HCT116 (cell line): ENCODE data around the gene MEIG1. TPM values are rescaled to one million over a fixed set of nuclear protein-coding genes. Genes with fewer than 3 reads are reported as not detected.

Experiments used
- ATAC-seq: fragments of 200-7000 bp; cut with Tn5 transposase; 2 replicates; pipeline ENCODE4 v1.9.1; 2020; ENCODE audit warnings: mild to moderate bottlenecking, moderate library complexity
- BruUV-seq: library from RNA; stranded (reverse); fragments of 400-500 nt; replicated peaks from 2 replicates; lab custom pipeline; 2021; lab: Mats Ljungman, UMichigan
- CTCF ChIA-PET: fragments of 300-600 bp; sonication (Branson Sonifier 250); formaldehyde crosslinking; loops from one replicate; lab custom pipeline; 2021; ENCODE audit warnings: antibody characterized with exemption; lab: Charles Lee
- POLR2A ChIA-PET: fragments of 300-600, 350-600 bp; sonication (Branson Sonifier 250); formaldehyde crosslinking; loops from one replicate; lab custom pipeline; 2021; ENCODE audit warnings: antibody characterized with exemption; lab: Charles Lee
- RAD21 ChIA-PET, 2 experiments: fragments of 300-600 bp; sonication (Branson Sonifier 250); formaldehyde crosslinking; loops; one replicate each; lab custom pipeline; 2023; ENCODE audit warnings: low total read pairs in 2 of 2; ENCODE audit not compliant: uncharacterized antibody in 2 of 2, unreplicated experiment in 2 of 2, low non-redundant PET in 1 of 2; lab: Charles Lee
- DNase-seq: peaks from one replicate; pipeline ENCODE4 v3.0.0-alpha.2; 2010; ENCODE audit warnings: low read depth, low spot score
- H2AFZ ChIP-seq: fragments of 200-600 bp; shearing (Covaris generic), sonication (generic); 2 replicates; pipeline ENCODE4 v1.6.1; 2017; ENCODE audit warnings: low read depth, mixed run types, mixed read lengths, antibody characterized with exemption, low read length; ENCODE audit not compliant: poor library complexity, severe bottlenecking
- H3K27ac ChIP-seq: 2 replicates; pipeline ENCODE4 v1.5.1; 2012; ENCODE audit warnings: low read depth, low read length
- H3K27me3 ChIP-seq: fragments of 200-600 bp; sonication (generic); 2 replicates; pipeline ENCODE4 v1.6.1; 2016; ENCODE audit warnings: mixed run types, low read length, mixed read lengths; ENCODE audit not compliant: insufficient read depth
- H3K36me3 ChIP-seq, 2 experiments: fragments of 200-500 bp in 1 of 2; fragments of 200-600 bp in 1 of 2; sonication (Bioruptor generic) in 1 of 2; sonication (generic) in 1 of 2; 2 replicates each; pipeline versions ENCODE4 v1.5.1 to v1.6.1; 2014 to 2016; ENCODE audit warnings: low read length in 2 of 2, inconsistent platforms in 1 of 2, mixed read lengths in 1 of 2, mixed run types in 1 of 2; ENCODE audit not compliant: insufficient read depth in 2 of 2, control insufficient read depth in 1 of 2
- H3K4me1 ChIP-seq, 2 experiments: fragments of 200-600 bp in 1 of 2; sonication (generic) in 1 of 2; 2 replicates each; pipeline versions ENCODE4 v1.5.1 to v1.6.1; 2012 to 2017; ENCODE audit warnings: low read length in 2 of 2, inconsistent platforms in 1 of 2, mild to moderate bottlenecking in 1 of 2, mixed read lengths in 1 of 2, mixed run types in 1 of 2, moderate library complexity in 1 of 2; ENCODE audit not compliant: insufficient read depth in 2 of 2, control insufficient read depth in 1 of 2
- H3K4me2 ChIP-seq: fragments of 200-600 bp; sonication (generic); 2 replicates; pipeline ENCODE4 v1.6.1; 2017; ENCODE audit warnings: mixed run types, low read length, mixed read lengths
- H3K4me3 ChIP-seq, 2 experiments: fragments of 200-600 bp in 1 of 2; sonication (generic) in 1 of 2; replicated peaks in 1 of 2; 2 replicates each; pipeline ENCODE4 v1.5.1; 2011 to 2016; ENCODE audit warnings: low read length in 2 of 2, control low read depth in 1 of 2, low read depth in 1 of 2, mild to moderate bottlenecking in 1 of 2, mixed read lengths in 1 of 2, mixed run types in 1 of 2
- H3K79me2 ChIP-seq: fragments of 200-600 bp; sonication (generic); 2 replicates; pipeline ENCODE4 v1.6.1; 2017; ENCODE audit warnings: mild to moderate bottlenecking, mixed run types, low read length, moderate library complexity, mixed read lengths; ENCODE audit not compliant: insufficient read depth
- H3K9ac ChIP-seq: fragments of 200-600 bp; sonication (generic); 2 replicates; pipeline ENCODE4 v1.6.1; 2016; ENCODE audit warnings: low read length, mixed read lengths
- H3K9me2 ChIP-seq: fragments of 200-600 bp; sonication (generic), shearing (Covaris generic); 2 replicates; pipeline ENCODE4 v1.6.1; 2017; ENCODE audit warnings: mixed run types, mild to moderate bottlenecking, moderate library complexity; ENCODE audit not compliant: insufficient read depth
- H3K9me3 ChIP-seq, 2 experiments: fragments of 200-500 bp in 1 of 2; fragments of 200-600 bp in 1 of 2; sonication (Bioruptor generic) in 1 of 2; sonication (generic) in 1 of 2; 2 replicates each; pipeline ENCODE4 v1.6.1; 2014 to 2017; ENCODE audit warnings: low read length in 2 of 2, mixed read lengths in 2 of 2, inconsistent platforms in 1 of 2, low read depth in 1 of 2, mild to moderate bottlenecking in 1 of 2, mixed run types in 1 of 2, moderate library complexity in 1 of 2; ENCODE audit not compliant: control insufficient read depth in 1 of 2, insufficient read depth in 1 of 2
- H4K20me1 ChIP-seq: fragments of 200-600 bp; sonication (generic), shearing (Covaris generic); 2 replicates; pipeline ENCODE4 v1.6.1; 2017; ENCODE audit warnings: mixed run types, mild to moderate bottlenecking, moderate library complexity; ENCODE audit not compliant: insufficient read depth
- CBX3 ChIP-seq: IDR thresholded peaks from 2 replicates; pipeline ENCODE4 v1.6.1; 2012; ENCODE audit warnings: low read depth
- CEBPB ChIP-seq: IDR thresholded peaks from 2 replicates; pipeline ENCODE4 v1.6.1; 2012; ENCODE audit warnings: low read depth
- EGR1 ChIP-seq: IDR thresholded peaks from 2 replicates; pipeline ENCODE4 v1.6.1; 2012; ENCODE audit warnings: low read depth
- ELF1 ChIP-seq: IDR thresholded peaks from 2 replicates; pipeline ENCODE4 v1.6.1; 2012; ENCODE audit warnings: low read depth, borderline replicate concordance
- EZH2phosphoT487 ChIP-seq: fragments of 200-600 bp; IDR thresholded peaks from 2 replicates; pipeline ENCODE4 v1.6.1; 2018; ENCODE audit warnings: antibody characterized with exemption, borderline replicate concordance
- FOSL1 ChIP-seq: IDR thresholded peaks from 2 replicates; pipeline ENCODE4 v1.6.1; 2012; ENCODE audit warnings: low read depth
- JUND ChIP-seq: IDR thresholded peaks from 2 replicates; pipeline ENCODE4 v1.6.1; 2012
- POLR2A ChIP-seq: IDR thresholded peaks from 2 replicates; pipeline ENCODE4 v1.7.0; 2011; ENCODE audit warnings: borderline replicate concordance; ENCODE audit not compliant: insufficient read depth, insufficient read length; ENCODE audit errors: extremely low read depth
- POLR2AphosphoS5 ChIP-seq: IDR thresholded peaks from 2 replicates; pipeline ENCODE4 v1.6.1; 2011; ENCODE audit warnings: mild to moderate bottlenecking, low read depth, low read length, moderate library complexity
- TCF7L2 ChIP-seq: IDR thresholded peaks from 2 replicates; pipeline ENCODE4 v1.7.0; 2011; ENCODE audit warnings: borderline replicate concordance, inconsistent platforms; ENCODE audit not compliant: insufficient read depth, insufficient read length; ENCODE audit errors: extremely low read depth
- YY1 ChIP-seq: IDR thresholded peaks from 2 replicates; pipeline ENCODE4 v1.6.1; 2011; ENCODE audit warnings: low read length, low read depth, moderate library complexity, mild to moderate bottlenecking; ENCODE audit not compliant: insufficient replicate concordance; ENCODE audit errors: extremely low read depth
- ZFX ChIP-seq: fragments of 450-650 bp; IDR thresholded peaks from 2 replicates; pipeline ENCODE4 v1.6.1; 2017
- ZNF274 ChIP-seq: fragments of 200-500 bp; sonication (Bioruptor generic); IDR thresholded peaks from 2 replicates; pipeline ENCODE4 v1.6.1; 2014; ENCODE audit warnings: mild to moderate bottlenecking, low read depth, low read length, inconsistent platforms
- intact Hi-C: fragments of 100-400 bp; cut with micrococcal nuclease; formaldehyde crosslinking; loops from 2 replicates; pipeline ENCODE4 v1.10.0; 2022
- total RNA-seq: library from RNA; stranded (reverse); gene quantifications from one replicate; pipeline ENCODE4 v1.2.1, GENCODE V29; 2021; ENCODE audit not compliant: unreplicated experiment
- TF ChIP-seq, protein P1 (sequence below): IDR thresholded peaks from 2 replicates; pipeline ENCODE4 v1.6.1; 2012; ENCODE audit warnings: low read depth
- TF ChIP-seq, protein P2 (sequence below): IDR thresholded peaks from 2 replicates; pipeline ENCODE4 v1.6.1; 2012

MEIG1 gene
- total RNA-seq, 1 experiment from 2014 or later = 1.4 TPM

DNA sequence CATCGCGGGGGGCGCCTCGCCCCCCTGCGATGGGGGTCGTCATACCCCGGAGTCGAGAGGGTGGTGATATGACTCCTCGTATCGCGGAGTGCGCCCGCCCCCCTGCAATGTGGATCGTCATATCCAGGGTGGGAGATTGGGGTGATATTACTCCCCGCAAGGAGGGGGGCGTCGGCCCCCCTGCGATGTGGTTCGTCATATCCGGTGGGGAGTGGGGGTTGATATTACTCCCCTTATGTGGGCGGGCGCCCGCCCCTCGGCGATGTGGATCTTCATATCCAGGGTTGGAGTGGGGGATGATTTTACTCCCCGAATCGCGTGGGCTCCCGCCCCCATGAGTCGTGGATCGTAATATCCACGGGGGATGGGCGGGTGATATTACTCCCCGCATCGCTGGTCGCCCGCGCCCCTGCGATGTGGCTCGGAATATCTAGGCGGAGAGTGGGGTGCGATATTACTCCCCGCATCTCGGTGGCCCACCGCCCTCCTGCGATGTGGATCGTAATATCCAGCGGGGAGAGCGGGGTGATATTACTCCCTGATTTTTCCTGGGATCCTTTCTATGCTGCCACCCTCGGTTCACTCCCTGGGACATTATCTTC is 36.9 kb downstream of the MEIG1 start:
- ATAC-seq (no peak), DNase-seq (no peak)
- intact Hi-C loops = no loop called here
- H2AFZ ChIP-seq = no peak overlapping the region
- H3K79me2 ChIP-seq = no peaks in the 10 kb centered on the region
- no peaks in the 10 kb centered on the region for H3K36me3 ChIP-seq
- TF ChIP-seq FOSL1 (no peak), ZNF274 (no peak), CEBPB (no peak), POLR2AphosphoS5 (no peak), POLR2A (no peak), ELF1 (no peak), EZH2phosphoT487 (no peak), JUND (no peak), YY1 (no peak), TCF7L2 (no peak), ZFX (no peak), CBX3 (no peak), EGR1 (no peak)
- TF ChIP-seq, protein P1, sequence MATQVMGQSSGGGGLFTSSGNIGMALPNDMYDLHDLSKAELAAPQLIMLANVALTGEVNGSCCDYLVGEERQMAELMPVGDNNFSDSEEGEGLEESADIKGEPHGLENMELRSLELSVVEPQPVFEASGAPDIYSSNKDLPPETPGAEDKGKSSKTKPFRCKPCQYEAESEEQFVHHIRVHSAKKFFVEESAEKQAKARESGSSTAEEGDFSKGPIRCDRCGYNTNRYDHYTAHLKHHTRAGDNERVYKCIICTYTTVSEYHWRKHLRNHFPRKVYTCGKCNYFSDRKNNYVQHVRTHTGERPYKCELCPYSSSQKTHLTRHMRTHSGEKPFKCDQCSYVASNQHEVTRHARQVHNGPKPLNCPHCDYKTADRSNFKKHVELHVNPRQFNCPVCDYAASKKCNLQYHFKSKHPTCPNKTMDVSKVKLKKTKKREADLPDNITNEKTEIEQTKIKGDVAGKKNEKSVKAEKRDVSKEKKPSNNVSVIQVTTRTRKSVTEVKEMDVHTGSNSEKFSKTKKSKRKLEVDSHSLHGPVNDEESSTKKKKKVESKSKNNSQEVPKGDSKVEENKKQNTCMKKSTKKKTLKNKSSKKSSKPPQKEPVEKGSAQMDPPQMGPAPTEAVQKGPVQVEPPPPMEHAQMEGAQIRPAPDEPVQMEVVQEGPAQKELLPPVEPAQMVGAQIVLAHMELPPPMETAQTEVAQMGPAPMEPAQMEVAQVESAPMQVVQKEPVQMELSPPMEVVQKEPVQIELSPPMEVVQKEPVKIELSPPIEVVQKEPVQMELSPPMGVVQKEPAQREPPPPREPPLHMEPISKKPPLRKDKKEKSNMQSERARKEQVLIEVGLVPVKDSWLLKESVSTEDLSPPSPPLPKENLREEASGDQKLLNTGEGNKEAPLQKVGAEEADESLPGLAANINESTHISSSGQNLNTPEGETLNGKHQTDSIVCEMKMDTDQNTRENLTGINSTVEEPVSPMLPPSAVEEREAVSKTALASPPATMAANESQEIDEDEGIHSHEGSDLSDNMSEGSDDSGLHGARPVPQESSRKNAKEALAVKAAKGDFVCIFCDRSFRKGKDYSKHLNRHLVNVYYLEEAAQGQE = no peak
- TF ChIP-seq, protein P2, sequence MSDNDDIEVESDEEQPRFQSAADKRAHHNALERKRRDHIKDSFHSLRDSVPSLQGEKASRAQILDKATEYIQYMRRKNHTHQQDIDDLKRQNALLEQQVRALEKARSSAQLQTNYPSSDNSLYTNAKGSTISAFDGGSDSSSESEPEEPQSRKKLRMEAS = no peak
- H4K20me1 ChIP-seq = no peaks in the 10 kb centered on the region
- H3K9me3 ChIP-seq = no peaks in the 10 kb centered on the region
- H3K9ac ChIP-seq = no peak overlapping the region
- H3K4me1 ChIP-seq = peaks cover 0 to 3% of the 10 kb centered on the region in 2 experiments; a peak in 1 of 4 replicates
- POLR2A ChIA-PET = no interaction called here
- no peak overlapping the region for H3K4me3 ChIP-seq
- no peak overlapping the region for H3K27ac ChIP-seq
- no TSS peak for BruUV-seq
- H3K9me2 ChIP-seq = no peaks in the 10 kb centered on the region
- CTCF ChIA-PET = no interaction called here
- H3K27me3 ChIP-seq = no peaks in the 10 kb centered on the region
- no peak overlapping the region for H3K4me2 ChIP-seq
- RAD21 ChIA-PET = no interaction called here
